Glomerular visceral epithelial cell (primary cell): ENCODE measurements around the gene STARD10.

Source experiments
- DNase-seq: peaks from one replicate; pipeline ENCODE4 v3.0.0-alpha.2; 2016; ENCODE audit errors: extremely low spot score

STARD10 gene

GRCh38 chr11:72745511-72745910 is 48.3 kb downstream of the STARD10 start:
- no peak for DNase-seq

GRCh38 chr11:72744474-72744873 is 49.4 kb downstream of the STARD10 start:
- DNase-seq: no peak

GRCh38 chr11:72743321-72744221 is 50.3 kb downstream of the STARD10 start:
- DNase-seq: no peak

- DNase-seq: no peak
Measured at GRCh38 chr11:72742513-72743320, 51.1 kb downstream of the STARD10 start.

GRCh38 chr11:72741849-72742512 is 51.9 kb downstream of the STARD10 start:
- no peak for DNase-seq

GRCh38 chr11:72741429-72741833 is 52.4 kb downstream of the STARD10 start:
- DNase-seq: peak; percentile 73

- DNase-seq: no peak
Measured at GRCh38 chr11:72740562-72741428, 53.1 kb downstream of the STARD10 start.

- no peak for DNase-seq
Measured at GRCh38 chr11:72740060-72740424, 53.8 kb downstream of the STARD10 start.

- DNase-seq: no peak
Measured at GRCh38 chr11:72739240-72740059, 54.4 kb downstream of the STARD10 start.

GRCh38 chr11:72738199-72739141 is 55.4 kb downstream of the STARD10 start:
- no peak for DNase-seq

- no peak for DNase-seq
Measured at GRCh38 chr11:72737336-72737735, 56.5 kb downstream of the STARD10 start.

GRCh38 chr11:72736452-72737069 is 57.3 kb downstream of the STARD10 start:
- DNase-seq: peak; percentile 35

- DNase-seq: no peak
Measured at GRCh38 chr11:72735495-72736027, 58.3 kb downstream of the STARD10 start.

- DNase-seq: no peak
Measured at GRCh38 chr11:72732329-72732728, 61.5 kb downstream of the STARD10 start.

GRCh38 chr11:72730737-72731136 is 63.1 kb downstream of the STARD10 start:
- no peak for DNase-seq

- DNase-seq: no peak
Measured at GRCh38 chr11:72730243-72730642, 63.6 kb downstream of the STARD10 start.

- no peak for DNase-seq
Measured at GRCh38 chr11:72727521-72727920, 66.3 kb downstream of the STARD10 start.
